GM21360 (cell line): ENCODE measurements around the gene MISP.
"Not testable (repeated sequence)": the region's sequence is repeated elsewhere in the genome, so short reads cannot be mapped to it uniquely, and the experiment has no call there.

Experiments used
- ATAC-seq: cut with Tn5 transposase; IDR thresholded peaks from one replicate; pipeline ENCODE4 v1.9.1; 2021; ENCODE audit warnings: mild to moderate bottlenecking, moderate library complexity; ENCODE audit not compliant: unreplicated experiment

The MISP gene

GRCh38 chr19:750640-751423 is at the start of gene MISP:
Gene MISP (plus strand): TSS chr19:751112. CDS start chr19:756947, 5,835 bp downstream.
- ATAC-seq: no peak

DNA sequence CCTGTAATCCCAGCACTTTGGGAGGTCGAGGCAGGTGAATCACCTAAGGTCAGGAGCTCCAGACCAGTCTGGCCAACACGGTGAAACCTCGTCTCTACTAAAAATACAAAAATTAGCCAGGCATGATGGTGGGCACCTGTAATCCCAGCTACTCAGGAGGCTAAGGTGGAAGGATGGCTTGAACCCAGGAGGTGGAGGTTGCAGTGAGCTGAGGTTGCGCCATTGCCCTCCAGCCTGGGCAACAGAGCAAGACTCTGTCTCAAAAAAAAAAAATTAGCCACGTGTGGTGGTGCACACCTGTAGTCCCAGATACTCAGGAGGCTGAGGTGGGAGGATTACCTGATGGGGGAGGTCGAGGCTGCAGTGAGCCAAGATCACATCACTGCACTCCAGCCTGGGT is 48.1 kb upstream of the MISP start:
- ATAC-seq: not testable (repeated sequence)

DNA sequence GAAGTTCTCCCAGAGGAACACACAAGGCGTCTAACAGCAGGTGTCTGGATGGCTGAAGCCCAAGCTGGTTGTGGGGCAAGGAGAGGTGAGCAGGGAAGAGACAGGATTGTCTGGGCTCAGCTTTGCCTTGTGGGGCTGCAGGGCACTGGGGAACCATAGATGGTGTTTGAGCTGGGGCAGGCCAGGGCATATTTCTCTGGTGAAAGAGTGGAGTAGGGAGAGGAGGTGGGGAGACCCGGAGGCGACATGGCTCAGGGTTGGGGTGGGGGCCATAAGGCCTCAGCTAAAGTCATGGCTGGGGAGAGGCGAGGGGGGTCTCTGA is 47.6 kb upstream of the MISP start:
- ATAC-seq: no peak

DNA sequence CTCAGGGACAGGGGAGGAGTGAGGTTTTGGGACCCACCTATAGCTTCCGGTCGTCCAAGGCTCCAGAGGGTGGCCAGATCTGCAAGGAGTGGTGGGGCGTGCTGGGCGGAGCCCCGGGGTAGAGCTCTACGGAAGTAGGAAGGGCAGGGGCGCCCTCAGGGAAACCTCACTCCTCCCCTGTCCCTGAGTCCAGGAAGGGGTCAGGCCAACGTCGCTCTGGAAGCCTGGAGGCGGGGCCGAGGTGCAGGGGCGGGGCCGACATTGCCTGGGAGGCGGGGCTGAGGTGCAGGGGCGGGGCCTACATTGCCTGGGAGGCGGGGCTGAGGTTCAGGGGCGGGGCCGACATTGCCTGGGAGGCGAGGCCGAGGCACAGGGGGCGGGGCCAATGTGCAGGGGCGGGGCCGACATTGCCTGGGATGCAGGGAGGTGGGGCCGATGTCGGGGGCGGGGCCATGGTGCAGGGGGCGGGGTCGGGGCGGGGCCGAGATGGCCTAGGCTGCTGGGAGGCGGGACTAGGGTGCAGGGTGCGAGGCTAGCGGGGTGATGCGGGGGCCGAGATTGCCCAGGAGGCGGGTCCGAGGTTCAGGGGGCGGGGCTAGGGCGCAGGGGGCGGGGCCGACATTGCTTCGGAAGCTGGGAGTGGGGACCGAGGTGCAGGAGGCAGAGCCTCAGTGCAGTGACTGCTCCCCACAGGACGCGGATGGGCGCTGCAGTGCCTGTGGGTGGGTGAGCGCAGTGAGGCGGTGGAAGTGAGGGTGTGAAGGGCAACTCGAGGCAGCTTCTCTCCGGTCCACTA is 47.1 kb upstream of the MISP start:
- ATAC-seq: no peak

DNA sequence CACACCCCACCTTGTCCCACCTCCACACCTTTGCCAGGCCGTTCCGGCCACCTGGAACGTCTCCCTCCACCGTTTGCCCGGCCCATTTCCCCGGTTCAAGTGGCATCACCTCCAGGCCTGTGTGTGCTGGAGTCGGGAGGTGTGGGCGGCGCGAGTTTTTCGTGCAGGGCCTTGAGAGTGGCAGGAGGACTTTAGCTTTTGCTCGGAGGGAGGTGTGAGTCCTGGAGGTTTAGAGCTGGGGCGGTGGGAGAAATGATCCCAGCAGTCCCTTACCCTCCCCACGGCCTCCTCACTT is 46.5 kb upstream of the MISP start:
- no peak for ATAC-seq

GRCh38 chr19:708154-709143 is 42.5 kb upstream of the MISP start, which contains the start of gene PALM:
Gene PALM (plus strand): TSS chr19:708935. CDS start chr19:709147, 212 bp downstream.
- ATAC-seq: no peak

DNA sequence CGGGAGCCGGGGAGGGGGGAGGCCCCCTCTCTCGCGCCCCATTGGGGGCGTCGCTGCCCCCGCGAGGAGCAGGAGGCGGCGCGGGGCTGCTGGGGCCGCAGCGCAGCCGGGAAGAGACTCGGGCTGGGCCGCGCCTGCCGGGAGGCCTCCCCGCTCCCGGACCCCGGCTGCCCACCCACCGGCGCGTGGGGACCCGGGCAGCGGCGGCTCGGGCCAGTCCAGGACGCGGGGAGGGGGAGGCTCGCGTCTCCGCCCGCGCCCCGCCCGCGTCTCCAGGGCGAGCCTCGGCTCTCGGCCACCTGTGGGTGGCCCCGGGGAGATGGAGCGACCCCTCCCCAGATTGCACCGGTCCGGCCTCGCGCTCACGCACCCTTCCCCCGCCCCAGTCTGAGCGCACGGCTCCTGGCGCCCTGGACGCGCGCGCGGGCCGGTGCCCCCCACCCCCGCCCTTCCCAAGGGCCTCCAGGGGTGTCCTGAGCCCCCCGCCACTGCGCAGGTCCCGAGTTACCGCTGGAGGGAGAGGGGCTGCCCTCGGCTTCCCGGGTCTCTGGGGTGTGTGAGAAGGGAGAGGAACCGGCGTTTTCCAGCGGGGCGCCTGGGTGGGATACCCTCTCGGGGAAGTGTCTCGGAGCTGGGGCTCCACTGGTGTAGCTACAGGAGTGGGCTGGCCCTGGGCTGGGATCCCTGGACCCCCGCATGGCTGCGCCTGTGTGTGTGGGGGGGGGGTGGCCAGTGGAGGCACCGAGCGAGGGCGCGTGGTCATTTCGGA is 41.5 kb upstream of the MISP start:
- ATAC-seq: no peak

DNA sequence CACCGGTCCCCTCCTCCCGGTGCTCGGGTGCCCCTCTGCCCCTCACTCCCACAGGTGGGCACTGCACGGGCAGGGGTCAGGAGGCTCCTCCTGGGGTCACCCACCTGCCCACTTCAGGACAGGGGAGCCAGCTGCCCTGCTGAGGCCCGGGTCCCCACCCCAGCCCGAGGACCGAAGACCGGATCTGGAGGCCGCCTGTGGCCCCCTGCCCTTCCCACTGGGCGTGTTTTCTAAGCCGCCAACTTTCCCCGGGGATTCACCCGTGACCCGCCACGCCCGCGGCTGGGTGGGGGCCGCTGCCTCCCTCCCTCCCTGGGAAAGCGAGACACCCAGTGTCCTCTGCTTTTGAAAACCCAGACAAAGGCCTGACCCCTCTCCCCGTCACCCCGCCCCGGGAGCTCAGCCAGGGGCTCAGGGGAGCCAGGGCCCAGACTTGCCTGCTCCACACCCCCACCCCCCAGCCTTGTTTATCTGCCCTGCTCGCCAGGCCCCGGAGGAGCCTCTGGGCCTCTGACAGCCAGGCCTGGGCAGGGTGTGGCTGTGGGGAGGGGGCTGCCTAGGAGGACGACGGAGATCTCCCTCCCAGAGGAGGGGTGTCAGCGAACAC is 40.8 kb upstream of the MISP start:
- no peak for ATAC-seq

GRCh38 chr19:710767-711166 is 40.1 kb upstream of the MISP start:
- ATAC-seq: no peak

DNA sequence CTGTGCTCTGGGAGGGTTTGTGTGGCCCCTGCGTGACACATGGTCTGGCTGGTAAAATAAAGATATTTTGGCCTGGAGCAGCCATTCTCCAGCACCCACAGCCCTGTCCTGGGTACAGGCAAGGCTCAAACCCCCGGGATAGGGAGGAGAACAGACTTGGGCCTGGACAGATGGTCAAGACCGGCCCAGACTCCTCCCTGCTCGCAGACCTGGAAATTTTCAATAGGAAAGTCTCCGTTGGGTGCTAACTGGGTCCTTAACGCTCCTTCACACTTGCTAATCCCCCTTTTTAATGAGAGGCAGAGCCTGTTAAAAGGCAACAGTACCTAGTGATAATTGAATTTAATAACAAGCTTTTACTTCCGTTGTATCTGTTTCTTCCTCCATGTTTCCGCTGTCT is 39.7 kb upstream of the MISP start:
- ATAC-seq: no peak

DNA sequence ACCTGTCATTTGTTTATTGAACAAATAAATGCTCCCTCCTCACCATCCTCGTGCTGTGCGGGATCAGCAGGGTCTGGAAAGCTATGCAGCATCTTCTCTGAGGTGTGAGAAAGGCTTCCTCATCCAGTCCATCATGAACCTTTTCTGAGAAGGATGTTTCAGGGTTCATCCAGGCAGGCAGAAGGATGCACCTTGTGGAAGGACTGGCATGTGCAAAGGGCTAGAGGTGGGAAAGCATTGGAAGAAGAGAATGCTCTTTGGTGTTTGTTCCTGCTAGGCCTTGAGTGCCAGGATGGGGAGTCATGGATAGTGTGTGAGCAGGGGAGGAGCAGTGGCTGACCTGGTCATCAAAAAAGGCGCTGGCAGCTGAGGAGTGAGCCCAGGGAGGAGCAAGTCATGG is 35.6 kb upstream of the MISP start:
- no peak for ATAC-seq

GRCh38 chr19:718251-718951 is 32.5 kb upstream of the MISP start:
- no peak for ATAC-seq

DNA sequence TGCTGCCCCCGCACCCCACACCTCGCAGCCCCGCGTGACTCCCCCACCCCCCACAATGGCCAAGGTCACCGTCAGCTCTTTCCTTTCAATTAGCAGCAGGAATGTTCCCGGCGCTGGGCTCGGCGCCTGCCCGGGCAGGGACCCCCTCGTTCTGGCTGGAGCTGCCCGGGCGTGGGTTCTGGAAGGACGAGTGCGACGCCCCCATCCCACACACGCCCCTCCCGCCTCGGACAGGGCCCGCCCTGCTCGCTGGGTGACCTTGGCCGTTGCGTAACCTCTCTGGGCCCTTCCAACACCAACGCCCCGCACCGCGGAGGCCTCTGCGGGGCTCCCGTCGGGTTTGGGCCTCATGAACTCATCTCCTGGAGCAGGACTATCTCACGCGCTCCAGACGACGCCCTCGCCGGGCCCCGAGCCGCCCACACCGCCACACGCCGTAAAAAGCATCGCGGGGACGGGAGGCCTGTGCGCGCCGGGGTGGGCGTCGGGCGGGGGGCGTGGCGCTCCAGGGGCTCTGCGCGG is 31.9 kb upstream of the MISP start:
- no peak for ATAC-seq

DNA sequence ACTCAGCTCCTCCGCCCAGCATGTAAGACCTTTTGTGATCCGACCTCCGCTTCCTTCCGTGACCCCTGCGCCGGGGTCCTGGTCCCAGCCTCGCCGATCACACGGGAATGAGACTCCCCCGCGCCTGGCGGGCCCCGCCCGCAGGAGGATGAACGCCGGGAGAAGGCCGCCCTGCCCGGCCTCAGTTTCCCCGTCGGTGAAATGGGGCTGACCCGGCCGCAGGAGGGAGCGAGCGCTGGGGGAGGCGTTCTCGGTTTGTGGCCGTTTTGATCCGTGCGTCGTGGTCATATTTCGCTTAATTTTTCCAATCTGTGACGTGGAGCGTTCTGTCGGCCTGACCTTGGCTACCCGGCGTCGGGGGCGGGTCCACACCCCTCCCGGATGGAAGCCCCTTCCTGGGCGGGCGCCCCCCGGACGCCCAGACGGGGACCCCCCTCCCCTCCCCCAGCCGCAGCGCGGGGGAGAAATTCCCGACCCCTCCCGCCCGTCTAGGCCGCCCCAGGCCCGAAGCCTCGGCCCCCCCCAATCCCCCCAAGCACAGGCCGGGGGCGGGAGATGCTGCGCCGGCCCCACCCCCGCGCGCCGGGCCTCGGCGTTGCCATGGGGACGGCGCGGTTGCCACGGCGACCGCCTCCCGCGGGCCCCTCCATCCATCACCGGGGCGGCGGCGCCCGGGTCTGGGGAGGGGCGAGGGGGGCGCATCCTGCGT is 31.1 kb upstream of the MISP start:
- no peak for ATAC-seq

GRCh38 chr19:720345-721160 is 30.4 kb upstream of the MISP start:
- no peak for ATAC-seq

GRCh38 chr19:722553-723101 is 28.3 kb upstream of the MISP start:
- no peak for ATAC-seq

DNA sequence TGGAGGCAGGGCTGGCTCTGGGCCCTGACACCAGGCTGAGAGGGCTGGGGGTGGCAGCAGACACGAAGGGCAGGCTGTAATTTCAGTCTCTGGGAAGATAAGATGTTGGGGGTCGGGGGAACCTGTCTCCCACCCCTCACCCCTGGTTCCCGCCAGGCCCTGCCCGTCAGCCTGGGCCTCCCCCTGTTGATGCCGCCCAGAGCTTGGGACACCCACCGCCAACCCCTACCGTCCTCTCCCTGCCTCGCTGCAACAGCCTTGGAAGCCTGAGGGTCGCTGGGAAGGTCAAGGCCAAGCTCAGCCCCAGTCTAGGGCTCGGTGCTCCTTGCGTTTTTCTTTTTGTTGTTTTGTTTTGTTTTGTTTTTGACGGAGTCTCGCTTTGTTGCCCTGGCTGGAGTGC is 27.7 kb upstream of the MISP start:
- ATAC-seq: no peak

DNA sequence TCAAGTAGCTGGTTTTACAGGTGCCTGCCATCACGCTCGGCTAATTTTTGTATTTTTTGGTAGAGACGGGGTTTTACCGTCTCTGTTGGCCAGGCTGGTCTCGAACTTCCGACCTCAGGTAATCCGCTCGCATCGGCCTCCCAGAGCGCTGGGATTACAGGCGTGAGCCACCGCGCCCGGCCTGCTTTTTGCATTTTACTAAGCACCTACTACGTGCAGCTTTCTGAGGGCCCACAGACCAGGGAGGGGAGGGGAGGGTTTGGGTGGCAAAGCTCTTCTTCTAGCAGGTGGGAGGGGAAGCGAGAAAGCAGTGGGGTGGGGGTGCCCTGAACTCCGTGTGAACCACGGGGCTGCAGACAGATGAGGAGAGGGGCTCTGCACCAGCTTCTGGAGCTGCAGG is 27.2 kb upstream of the MISP start:
- ATAC-seq: no peak
